Measurements from ENCODE around the gene ROBO2. TPM values are rescaled to one million over a fixed set of nuclear protein-coding genes. Genes with fewer than 3 reads are reported as not detected.

ROBO2 gene
- total and polyA plus RNA-seq, 8 donors = 0.65 to 4.3 (median 1.6) TPM

DNA sequence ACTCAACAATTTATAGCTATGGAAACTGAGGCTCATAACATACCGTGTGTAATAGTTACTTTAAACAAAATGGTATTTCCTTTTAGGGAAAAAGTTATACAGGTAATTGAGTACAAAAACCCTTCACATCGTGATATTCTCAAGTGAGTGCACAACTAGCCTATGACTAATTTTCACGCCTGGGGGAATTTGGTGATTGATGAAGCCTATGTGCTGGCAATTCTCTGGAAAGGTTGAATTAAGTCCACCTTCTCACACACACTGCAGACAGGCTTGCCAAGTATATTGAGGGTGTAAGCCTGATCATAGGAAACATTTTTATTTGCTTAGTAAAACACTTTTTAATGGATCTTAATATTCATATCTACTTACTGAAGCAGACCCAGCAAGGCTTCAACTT, 41.3 kb upstream of the ROBO2 start:
- Histone ChIP-seq H3K27ac (no peak overlapping the region), H3K27me3 (no peaks in the 10 kb centered on the region), H3K4me3 (no peak overlapping the region), H3K4me1 (no peaks in the 10 kb centered on the region), H3K36me3 (no peaks in the 10 kb centered on the region), H3K9me3 (no peaks in the 10 kb centered on the region)
- intact Hi-C loops (cut with DNase I) = no loop called here
- TF ChIP-seq, protein P1, sequence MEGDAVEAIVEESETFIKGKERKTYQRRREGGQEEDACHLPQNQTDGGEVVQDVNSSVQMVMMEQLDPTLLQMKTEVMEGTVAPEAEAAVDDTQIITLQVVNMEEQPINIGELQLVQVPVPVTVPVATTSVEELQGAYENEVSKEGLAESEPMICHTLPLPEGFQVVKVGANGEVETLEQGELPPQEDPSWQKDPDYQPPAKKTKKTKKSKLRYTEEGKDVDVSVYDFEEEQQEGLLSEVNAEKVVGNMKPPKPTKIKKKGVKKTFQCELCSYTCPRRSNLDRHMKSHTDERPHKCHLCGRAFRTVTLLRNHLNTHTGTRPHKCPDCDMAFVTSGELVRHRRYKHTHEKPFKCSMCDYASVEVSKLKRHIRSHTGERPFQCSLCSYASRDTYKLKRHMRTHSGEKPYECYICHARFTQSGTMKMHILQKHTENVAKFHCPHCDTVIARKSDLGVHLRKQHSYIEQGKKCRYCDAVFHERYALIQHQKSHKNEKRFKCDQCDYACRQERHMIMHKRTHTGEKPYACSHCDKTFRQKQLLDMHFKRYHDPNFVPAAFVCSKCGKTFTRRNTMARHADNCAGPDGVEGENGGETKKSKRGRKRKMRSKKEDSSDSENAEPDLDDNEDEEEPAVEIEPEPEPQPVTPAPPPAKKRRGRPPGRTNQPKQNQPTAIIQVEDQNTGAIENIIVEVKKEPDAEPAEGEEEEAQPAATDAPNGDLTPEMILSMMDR (IDR thresholded peaks at IDR 0.05) = no peak
- ATAC-seq (no peak), FAIRE-seq (no peak), DNase-seq (no peak)
- WGBS, 2 donors = 75 to 81% methylated on average over 3 of the region's 3 CpGs

DNA sequence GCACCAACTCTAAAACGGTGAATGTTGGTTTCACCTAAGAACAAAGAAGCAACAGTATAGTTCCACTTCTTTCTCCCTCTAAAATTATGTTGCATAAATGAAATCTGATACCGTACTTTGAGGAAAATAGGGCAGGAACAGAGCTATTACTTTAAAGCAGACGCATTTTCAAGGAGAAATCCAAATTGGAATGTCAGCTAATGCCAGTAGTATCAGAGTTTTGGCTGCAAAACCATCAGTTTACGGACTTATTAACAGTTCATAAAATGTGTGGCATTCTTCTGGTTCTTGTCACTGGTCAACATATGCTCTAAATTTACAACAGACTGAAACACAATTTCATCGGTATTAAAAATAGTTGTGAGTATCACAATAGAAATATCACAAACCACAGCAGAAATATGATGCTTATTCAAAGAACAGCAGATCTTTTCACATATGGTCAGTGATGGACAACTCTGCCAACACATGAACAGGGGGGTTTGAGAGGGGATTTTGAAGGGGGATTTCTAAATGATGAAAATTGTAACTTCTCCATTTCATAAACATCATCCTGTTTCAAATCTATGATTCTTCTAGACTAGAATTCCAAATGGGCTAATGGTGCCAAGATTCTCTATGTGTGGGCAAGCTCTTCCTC, 38.7 kb upstream of the ROBO2 start:
- DNase-seq (no peak), FAIRE-seq (no peak), ATAC-seq (no peak)
- Histone ChIP-seq H3K27ac (no peak overlapping the region), H3K4me1 (no peaks in the 10 kb centered on the region), H3K27me3 (no peaks in the 10 kb centered on the region), H3K4me3 (no peak overlapping the region), H3K36me3 (no peaks in the 10 kb centered on the region), H3K9me3 (no peaks in the 10 kb centered on the region)
- intact Hi-C loops (cut with DNase I) = no loop called here
- 70 to 75% methylated on average over 5 of the region's 5 CpGs for WGBS, 2 donors
- TF ChIP-seq, protein P1 (IDR thresholded peaks at IDR 0.05) = no peak

DNA sequence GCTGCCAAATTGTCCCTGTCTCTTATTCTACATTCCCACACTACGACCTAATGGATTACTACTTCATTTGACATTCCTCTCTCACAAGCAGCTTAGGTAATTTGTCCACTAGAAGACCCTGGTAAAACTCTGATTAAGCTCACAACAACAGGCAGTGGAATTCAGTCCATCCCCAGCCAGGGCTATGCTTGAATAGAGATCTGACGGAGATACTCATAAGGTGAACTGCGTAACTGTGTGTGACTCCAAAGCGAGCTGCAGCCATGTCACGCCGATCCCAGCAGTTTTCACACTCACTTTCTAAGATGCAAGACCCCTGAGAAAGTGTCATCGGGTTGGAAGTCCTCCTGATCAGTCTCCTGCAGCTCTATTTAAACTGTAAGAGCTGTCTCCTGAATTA, 25.7 kb upstream of the ROBO2 start:
- DNase-seq (no peak), ATAC-seq (no peak), FAIRE-seq (no peak)
- Histone ChIP-seq H3K27ac (no peak overlapping the region), H3K27me3 (no peaks in the 10 kb centered on the region), H3K4me1 (no peaks in the 10 kb centered on the region), H3K36me3 (no peaks in the 10 kb centered on the region), H3K9me3 (no peaks in the 10 kb centered on the region), H3K4me3 (no peak overlapping the region)
- WGBS, 2 donors = 57 to 75% methylated on average over 7 of the region's 7 CpGs
- intact Hi-C loops (cut with DNase I) = no loop called here
- TF ChIP-seq, protein P1 (IDR thresholded peaks at IDR 0.05) = no peak

DNA sequence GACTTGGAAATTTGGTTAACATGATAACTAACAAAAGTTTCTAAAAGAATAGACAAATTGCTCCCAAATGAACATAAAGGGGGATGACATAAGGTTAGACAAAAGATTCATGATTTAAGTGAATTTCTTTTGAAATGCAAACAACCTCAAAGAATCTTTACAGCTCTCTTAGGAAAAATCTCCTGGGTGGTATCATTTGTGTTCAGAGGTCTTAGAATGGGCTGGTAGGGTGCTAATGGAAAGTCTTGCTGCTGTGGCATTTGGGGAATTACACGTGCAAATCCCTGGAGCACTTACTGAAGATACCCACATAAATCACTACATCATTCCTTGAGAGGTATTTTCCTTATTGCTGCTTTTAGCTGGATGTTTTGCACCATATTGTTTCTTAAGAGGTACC, 14.4 kb upstream of the ROBO2 start:
- Histone ChIP-seq H3K27me3 (no peaks in the 10 kb centered on the region), H3K9me3 (no peaks in the 10 kb centered on the region), H3K4me1 (no peaks in the 10 kb centered on the region), H3K4me3 (no peak overlapping the region), H3K27ac (no peak overlapping the region), H3K36me3 (no peaks in the 10 kb centered on the region)
- WGBS, 2 donors = 38 to 79% methylated on average over 1 of the region's 1 CpG
- FAIRE-seq = no peak
- no peak for DNase-seq
- ATAC-seq = no peak
- intact Hi-C loops (cut with DNase I) = no loop called here
- TF ChIP-seq, protein P1 (IDR thresholded peaks at IDR 0.05) = no peak

DNA sequence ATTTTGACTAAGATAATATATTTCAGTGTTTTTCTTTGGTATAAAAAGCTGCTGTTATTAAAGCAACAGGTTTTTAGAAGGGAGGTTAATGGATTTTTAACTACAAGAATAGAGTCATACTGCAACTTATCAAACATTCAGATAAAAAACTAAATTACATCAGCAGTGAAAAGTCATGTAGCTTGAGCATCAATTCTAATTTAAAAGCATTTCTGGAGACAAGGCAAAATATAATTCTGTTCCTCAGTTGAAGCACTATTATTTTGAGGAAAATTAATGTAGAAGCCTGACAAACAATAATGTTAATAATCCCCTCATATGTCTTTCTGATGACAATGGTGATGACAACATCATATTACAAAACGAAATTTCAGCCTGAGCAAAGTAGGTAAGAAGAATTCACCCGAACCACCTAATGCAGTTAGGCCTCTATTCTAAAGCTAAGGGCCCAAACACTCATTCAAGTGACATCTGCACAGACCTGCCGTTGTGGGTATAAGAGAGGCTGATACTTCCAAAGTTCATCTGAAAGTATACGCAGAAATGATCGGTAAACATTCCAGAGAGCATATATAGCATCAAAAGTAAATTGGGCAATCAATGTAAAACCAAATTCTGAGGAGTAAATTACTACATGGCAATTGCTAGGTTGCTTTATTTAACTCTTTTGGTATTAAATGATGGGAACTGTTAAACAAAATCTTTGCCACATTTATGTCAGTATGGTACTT, 12.8 kb upstream of the ROBO2 start:
- no peak for DNase-seq
- no peaks in the 10 kb centered on the region for H3K9me3 ChIP-seq
- TF ChIP-seq, protein P1 (IDR thresholded peaks at IDR 0.05) = no peak
- no peaks in the 10 kb centered on the region for H3K27me3 ChIP-seq
- no peaks in the 10 kb centered on the region for H3K4me1 ChIP-seq
- H3K27ac ChIP-seq = no peak overlapping the region
- H3K4me3 ChIP-seq = no peak overlapping the region
- FAIRE-seq = no peak
- intact Hi-C loops (cut with DNase I) = no loop called here
- WGBS, 2 donors = 57 to 78% methylated on average over 5 of the region's 5 CpGs
- no peaks in the 10 kb centered on the region for H3K36me3 ChIP-seq
- no peak for ATAC-seq

Data from pancreas (tissue), 10 donors.